ENCODE results near the gene ANKRD11. TPM values are rescaled to one million over a fixed set of nuclear protein-coding genes. Genes with fewer than 3 reads are reported as not detected.

ANKRD11 gene
- total RNA-seq, 1 donor from 2014 or later = 209 TPM

- peaks cover 3% of the 10 kb centered on the region for H3K36me3 Mint-ChIP-seq (ENCODE audit: unreplicated experiment)
- H3K27me3 Mint-ChIP-seq (ENCODE audit: unreplicated experiment) = no peaks in the 10 kb centered on the region
- no peak for TF ChIP-seq CTCF (IDR thresholded peaks at IDR 0.05)
- DNase-seq (ENCODE audit: extremely low spot score, unreplicated experiment) = no peak
- no peaks in the 10 kb centered on the region for H3K9me3 Mint-ChIP-seq (ENCODE audit: unreplicated experiment)
- peaks cover 80% of the 10 kb centered on the region for H3K4me1 Mint-ChIP-seq (ENCODE audit: unreplicated experiment)
- H3K4me3 Mint-ChIP-seq (ENCODE audit: unreplicated experiment) = peak overlapping the region; percentile 33
- H3K27ac Mint-ChIP-seq (ENCODE audit: unreplicated experiment) = peak overlapping the region; percentile 87
Observed at GRCh38 chr16:89370081-89370511, 120.3 kb downstream of the ANKRD11 start.

GRCh38 chr16:89369266-89369895 lies 121.0 kb downstream of the ANKRD11 start:
- no peak for TF ChIP-seq CTCF (IDR thresholded peaks at IDR 0.05)
- Mint-ChIP-seq H3K27ac (ENCODE audit: unreplicated experiment) (peak overlapping the region; percentile 87), H3K4me3 (ENCODE audit: unreplicated experiment) (peak overlapping the region; percentile 38), H3K36me3 (ENCODE audit: unreplicated experiment) (peaks cover 3% of the 10 kb centered on the region), H3K4me1 (ENCODE audit: unreplicated experiment) (peaks cover 82% of the 10 kb centered on the region), H3K9me3 (ENCODE audit: unreplicated experiment) (no peaks in the 10 kb centered on the region), H3K27me3 (ENCODE audit: unreplicated experiment) (no peaks in the 10 kb centered on the region)
- no peak for DNase-seq (ENCODE audit: extremely low spot score, unreplicated experiment)

DNA sequence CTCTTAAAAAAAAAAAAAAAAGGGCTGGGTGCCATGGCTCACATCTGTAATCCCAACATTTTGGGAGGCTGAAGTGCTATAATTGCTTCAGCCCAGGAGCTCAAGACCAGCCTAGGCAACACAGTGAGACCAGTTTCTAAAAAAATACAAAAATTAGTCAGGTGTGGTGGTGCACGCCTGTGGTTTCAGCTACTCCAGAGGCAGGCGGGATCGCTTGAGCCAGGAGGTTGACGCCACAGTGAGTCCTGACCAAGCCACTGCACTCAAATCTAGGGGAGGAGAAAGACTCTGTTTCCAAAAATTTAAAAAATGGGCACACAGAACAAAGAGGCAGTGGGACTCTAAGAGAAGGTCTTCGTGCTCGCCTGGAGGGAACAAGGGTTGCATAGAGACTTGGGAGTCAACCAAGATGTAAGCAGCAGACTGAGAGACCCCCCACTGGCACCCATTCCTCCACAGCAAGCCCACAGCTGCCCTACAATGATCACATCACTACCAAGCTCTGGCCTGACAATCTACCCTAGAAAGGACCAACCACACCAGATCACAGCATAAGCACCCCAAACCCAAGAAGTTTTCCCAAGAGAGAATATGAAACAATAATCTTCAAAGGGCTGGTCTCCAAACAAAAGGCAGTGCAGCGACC lies 121.6 kb downstream of the ANKRD11 start:
- peak overlapping the region; percentile 38 for H3K4me3 Mint-ChIP-seq (ENCODE audit: unreplicated experiment)
- H3K36me3 Mint-ChIP-seq (ENCODE audit: unreplicated experiment) = peaks cover 3% of the 10 kb centered on the region
- no peak for TF ChIP-seq CTCF (IDR thresholded peaks at IDR 0.05)
- peak overlapping the region; percentile 87 for H3K27ac Mint-ChIP-seq (ENCODE audit: unreplicated experiment)
- DNase-seq (ENCODE audit: extremely low spot score, unreplicated experiment) = no peak
- no peaks in the 10 kb centered on the region for H3K27me3 Mint-ChIP-seq (ENCODE audit: unreplicated experiment)
- H3K9me3 Mint-ChIP-seq (ENCODE audit: unreplicated experiment) = no peaks in the 10 kb centered on the region
- peaks cover 83% of the 10 kb centered on the region for H3K4me1 Mint-ChIP-seq (ENCODE audit: unreplicated experiment)

- Mint-ChIP-seq H3K27me3 (ENCODE audit: unreplicated experiment) (no peaks in the 10 kb centered on the region), H3K4me1 (ENCODE audit: unreplicated experiment) (peaks cover 77% of the 10 kb centered on the region), H3K9me3 (ENCODE audit: unreplicated experiment) (no peaks in the 10 kb centered on the region), H3K27ac (ENCODE audit: unreplicated experiment) (peak overlapping the region; percentile 65), H3K36me3 (ENCODE audit: unreplicated experiment) (peaks cover 3% of the 10 kb centered on the region), H3K4me3 (ENCODE audit: unreplicated experiment) (no peak overlapping the region)
- DNase-seq (ENCODE audit: extremely low spot score, unreplicated experiment) = no peak
- no peak for TF ChIP-seq CTCF (IDR thresholded peaks at IDR 0.05)
Observed at GRCh38 chr16:89367538-89367915, 122.8 kb downstream of the ANKRD11 start.

All from osteocyte (in vitro differentiated cells).